ENCODE results near the gene CDKL4.

GRCh38 chr2:39246382-39246980 is 2.7 kb upstream of the CDKL4 start:
- no peak for TF ChIP-seq POLR2A (IDR thresholded peaks at IDR 0.05)
- TF ChIP-seq, protein P1, sequence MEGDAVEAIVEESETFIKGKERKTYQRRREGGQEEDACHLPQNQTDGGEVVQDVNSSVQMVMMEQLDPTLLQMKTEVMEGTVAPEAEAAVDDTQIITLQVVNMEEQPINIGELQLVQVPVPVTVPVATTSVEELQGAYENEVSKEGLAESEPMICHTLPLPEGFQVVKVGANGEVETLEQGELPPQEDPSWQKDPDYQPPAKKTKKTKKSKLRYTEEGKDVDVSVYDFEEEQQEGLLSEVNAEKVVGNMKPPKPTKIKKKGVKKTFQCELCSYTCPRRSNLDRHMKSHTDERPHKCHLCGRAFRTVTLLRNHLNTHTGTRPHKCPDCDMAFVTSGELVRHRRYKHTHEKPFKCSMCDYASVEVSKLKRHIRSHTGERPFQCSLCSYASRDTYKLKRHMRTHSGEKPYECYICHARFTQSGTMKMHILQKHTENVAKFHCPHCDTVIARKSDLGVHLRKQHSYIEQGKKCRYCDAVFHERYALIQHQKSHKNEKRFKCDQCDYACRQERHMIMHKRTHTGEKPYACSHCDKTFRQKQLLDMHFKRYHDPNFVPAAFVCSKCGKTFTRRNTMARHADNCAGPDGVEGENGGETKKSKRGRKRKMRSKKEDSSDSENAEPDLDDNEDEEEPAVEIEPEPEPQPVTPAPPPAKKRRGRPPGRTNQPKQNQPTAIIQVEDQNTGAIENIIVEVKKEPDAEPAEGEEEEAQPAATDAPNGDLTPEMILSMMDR (IDR thresholded peaks at IDR 0.05) = no peak
